T-helper 17 cell (primary cell): ENCODE results near the gene NLGN1. TPM values are rescaled to one million over a fixed set of nuclear protein-coding genes. Genes with fewer than 3 reads are reported as not detected.

Experiments used
- ATAC-seq: fragments of 150-1000 bp; cut with Tn5 transposase; 2 replicates; pipeline ENCODE4 v1.10.0; 2021; ENCODE audit warnings: mild to moderate bottlenecking, moderate library complexity
- DNase-seq, 3 donors: peaks; one replicate each; pipeline versions ENCODE4 v3.0.0 to v3.0.0-alpha.2; 2020 to 2021
- H3K9me3 ChIP-seq: one replicate; pipeline ENCODE4 v1.7.0; 2013; ENCODE audit warnings: low read length, mild to moderate bottlenecking; ENCODE audit not compliant: control insufficient read depth, poor library complexity, severe bottlenecking
- H3K27ac Mint-ChIP-seq: one replicate; pipeline ENCODE4 v1.8.0; 2022; ENCODE audit warnings: mild to moderate bottlenecking, moderate library complexity, mixed read lengths
- H3K27me3 Mint-ChIP-seq: one replicate; pipeline ENCODE4 v1.8.0; 2022; ENCODE audit warnings: mixed read lengths
- H3K36me3 Mint-ChIP-seq: one replicate; pipeline ENCODE4 v1.8.0; 2022; ENCODE audit warnings: low read depth, mixed read lengths
- H3K4me1 Mint-ChIP-seq: one replicate; pipeline ENCODE4 v1.8.0; 2022; ENCODE audit warnings: mild to moderate bottlenecking, mixed read lengths
- H3K4me3 Mint-ChIP-seq: one replicate; pipeline ENCODE4 v1.8.0; 2022; ENCODE audit warnings: mild to moderate bottlenecking, moderate library complexity, mixed read lengths
- total RNA-seq, 4 donors: library from RNA in 2 of 4; stranded (reverse) in 2 of 4; gene quantifications; one replicate each; pipeline ENCODE4 v1.2.3 and lab custom pipeline; 2022 to 2026

Gene NLGN1
- total RNA-seq, 2 donors from 2014 or later, result not detected

GRCh38 chr3:174126990-174127758, 729.6 kb downstream of the NLGN1 start:
- Mint-ChIP-seq H3K27ac (no peak overlapping the region), H3K4me1 (no peaks in the 10 kb centered on the region), H3K36me3 (no peaks in the 10 kb centered on the region), H3K4me3 (no peak overlapping the region), H3K27me3 (no peaks in the 10 kb centered on the region)
- DNase-seq (no peak), ATAC-seq (no peak)
- H3K9me3 ChIP-seq, result peaks cover 6% of the 10 kb centered on the region

GRCh38 chr3:174132006-174132405, 734.5 kb downstream of the NLGN1 start:
- H3K36me3 Mint-ChIP-seq, result no peaks in the 10 kb centered on the region
- no peaks in the 10 kb centered on the region for H3K27me3 Mint-ChIP-seq
- peaks cover 2% of the 10 kb centered on the region for H3K9me3 ChIP-seq
- DNase-seq (no peak), ATAC-seq (no peak)
- no peaks in the 10 kb centered on the region for H3K4me1 Mint-ChIP-seq
- H3K27ac Mint-ChIP-seq, result no peak overlapping the region
- H3K4me3 Mint-ChIP-seq, result no peak overlapping the region

GRCh38 chr3:174132421-174133042, 735.0 kb downstream of the NLGN1 start:
- Mint-ChIP-seq H3K27ac (no peak overlapping the region), H3K27me3 (no peaks in the 10 kb centered on the region), H3K4me3 (no peak overlapping the region), H3K4me1 (no peaks in the 10 kb centered on the region), H3K36me3 (no peaks in the 10 kb centered on the region)
- H3K9me3 ChIP-seq, result no peaks in the 10 kb centered on the region
- DNase-seq (no peak), ATAC-seq (no peak)

- ATAC-seq (no peak), DNase-seq (no peak)
- Mint-ChIP-seq H3K4me3 (no peak overlapping the region), H3K36me3 (no peaks in the 10 kb centered on the region), H3K4me1 (no peaks in the 10 kb centered on the region), H3K27ac (no peak overlapping the region), H3K27me3 (no peaks in the 10 kb centered on the region)
- H3K9me3 ChIP-seq, result no peaks in the 10 kb centered on the region
These were observed 748.5 kb downstream of the NLGN1 start for GRCh38 chr3:174146008-174146407.

GRCh38 chr3:174147798-174148197, 750.3 kb downstream of the NLGN1 start:
- Mint-ChIP-seq H3K4me3 (no peak overlapping the region), H3K36me3 (no peaks in the 10 kb centered on the region), H3K27me3 (no peaks in the 10 kb centered on the region), H3K4me1 (no peaks in the 10 kb centered on the region), H3K27ac (no peak overlapping the region)
- no peaks in the 10 kb centered on the region for H3K9me3 ChIP-seq
- ATAC-seq, result no peak
- no peak for DNase-seq

- ATAC-seq, result no peak
- Mint-ChIP-seq H3K36me3 (no peaks in the 10 kb centered on the region), H3K27ac (no peak overlapping the region), H3K27me3 (no peaks in the 10 kb centered on the region), H3K4me3 (no peak overlapping the region), H3K4me1 (no peaks in the 10 kb centered on the region)
- no peak for DNase-seq
- no peaks in the 10 kb centered on the region for H3K9me3 ChIP-seq
These were observed 756.3 kb downstream of the NLGN1 start for GRCh38 chr3:174153871-174154270.

GRCh38 chr3:174156200-174156599, 758.7 kb downstream of the NLGN1 start:
- Mint-ChIP-seq H3K27me3 (no peaks in the 10 kb centered on the region), H3K27ac (no peak overlapping the region), H3K4me3 (no peak overlapping the region), H3K36me3 (no peaks in the 10 kb centered on the region), H3K4me1 (no peaks in the 10 kb centered on the region)
- no peaks in the 10 kb centered on the region for H3K9me3 ChIP-seq
- ATAC-seq (no peak), DNase-seq (no peak)

- H3K36me3 Mint-ChIP-seq, result no peaks in the 10 kb centered on the region
- no peak for ATAC-seq
- H3K27me3 Mint-ChIP-seq, result no peaks in the 10 kb centered on the region
- no peak overlapping the region for H3K27ac Mint-ChIP-seq
- H3K9me3 ChIP-seq, result no peaks in the 10 kb centered on the region
- no peak for DNase-seq
- H3K4me1 Mint-ChIP-seq, result no peaks in the 10 kb centered on the region
- H3K4me3 Mint-ChIP-seq, result no peak overlapping the region
These were observed 761.1 kb downstream of the NLGN1 start for GRCh38 chr3:174158674-174159073.

GRCh38 chr3:174159604-174160003, 762.1 kb downstream of the NLGN1 start:
- H3K9me3 ChIP-seq, result no peaks in the 10 kb centered on the region
- DNase-seq, result no peak
- Mint-ChIP-seq H3K36me3 (no peaks in the 10 kb centered on the region), H3K4me1 (no peaks in the 10 kb centered on the region), H3K27me3 (no peaks in the 10 kb centered on the region), H3K4me3 (no peak overlapping the region), H3K27ac (no peak overlapping the region)
- ATAC-seq, result no peak

GRCh38 chr3:174162550-174162949, 765.0 kb downstream of the NLGN1 start:
- no peaks in the 10 kb centered on the region for H3K36me3 Mint-ChIP-seq
- H3K27ac Mint-ChIP-seq, result no peak overlapping the region
- H3K27me3 Mint-ChIP-seq, result no peaks in the 10 kb centered on the region
- H3K4me1 Mint-ChIP-seq, result no peaks in the 10 kb centered on the region
- DNase-seq, result no peak
- H3K4me3 Mint-ChIP-seq, result no peak overlapping the region
- no peaks in the 10 kb centered on the region for H3K9me3 ChIP-seq
- no peak for ATAC-seq

GRCh38 chr3:174168026-174168425, 770.5 kb downstream of the NLGN1 start:
- Mint-ChIP-seq H3K4me1 (no peaks in the 10 kb centered on the region), H3K27me3 (no peaks in the 10 kb centered on the region), H3K36me3 (no peaks in the 10 kb centered on the region), H3K4me3 (no peak overlapping the region), H3K27ac (no peak overlapping the region)
- no peaks in the 10 kb centered on the region for H3K9me3 ChIP-seq
- DNase-seq, result no peak
- no peak for ATAC-seq

GRCh38 chr3:174168538-174169254, 771.2 kb downstream of the NLGN1 start:
- Mint-ChIP-seq H3K27me3 (no peaks in the 10 kb centered on the region), H3K4me3 (no peak overlapping the region), H3K4me1 (no peaks in the 10 kb centered on the region), H3K36me3 (no peaks in the 10 kb centered on the region), H3K27ac (no peak overlapping the region)
- no peak for ATAC-seq
- no peak for DNase-seq
- H3K9me3 ChIP-seq, result no peaks in the 10 kb centered on the region

GRCh38 chr3:174169736-174170135, 772.2 kb downstream of the NLGN1 start:
- H3K36me3 Mint-ChIP-seq, result no peaks in the 10 kb centered on the region
- DNase-seq (no peak), ATAC-seq (no peak)
- H3K4me1 Mint-ChIP-seq, result no peaks in the 10 kb centered on the region
- no peaks in the 10 kb centered on the region for H3K27me3 Mint-ChIP-seq
- H3K27ac Mint-ChIP-seq, result no peak overlapping the region
- H3K4me3 Mint-ChIP-seq, result no peak overlapping the region
- H3K9me3 ChIP-seq, result no peaks in the 10 kb centered on the region
